Retinal pigment epithelial cell (primary cell): ENCODE measurements around the gene SPNS3.

Experiments used
- DNase-seq: peaks from one replicate; pipeline ENCODE4 v3.0.0-alpha.2; 2010; ENCODE audit warnings: low read depth
- H3K4me3 ChIP-seq: 2 replicates; pipeline ENCODE4 v1.5.1; 2011; ENCODE audit warnings: mild to moderate bottlenecking, low read length, control low read depth, moderate library complexity
- CTCF ChIP-seq: conservative IDR thresholded peaks from 2 replicates; pipeline ENCODE4 v1.5.1; 2011; ENCODE audit warnings: low read depth, low read length, control low read depth, inconsistent platforms

SPNS3 gene

DNA sequence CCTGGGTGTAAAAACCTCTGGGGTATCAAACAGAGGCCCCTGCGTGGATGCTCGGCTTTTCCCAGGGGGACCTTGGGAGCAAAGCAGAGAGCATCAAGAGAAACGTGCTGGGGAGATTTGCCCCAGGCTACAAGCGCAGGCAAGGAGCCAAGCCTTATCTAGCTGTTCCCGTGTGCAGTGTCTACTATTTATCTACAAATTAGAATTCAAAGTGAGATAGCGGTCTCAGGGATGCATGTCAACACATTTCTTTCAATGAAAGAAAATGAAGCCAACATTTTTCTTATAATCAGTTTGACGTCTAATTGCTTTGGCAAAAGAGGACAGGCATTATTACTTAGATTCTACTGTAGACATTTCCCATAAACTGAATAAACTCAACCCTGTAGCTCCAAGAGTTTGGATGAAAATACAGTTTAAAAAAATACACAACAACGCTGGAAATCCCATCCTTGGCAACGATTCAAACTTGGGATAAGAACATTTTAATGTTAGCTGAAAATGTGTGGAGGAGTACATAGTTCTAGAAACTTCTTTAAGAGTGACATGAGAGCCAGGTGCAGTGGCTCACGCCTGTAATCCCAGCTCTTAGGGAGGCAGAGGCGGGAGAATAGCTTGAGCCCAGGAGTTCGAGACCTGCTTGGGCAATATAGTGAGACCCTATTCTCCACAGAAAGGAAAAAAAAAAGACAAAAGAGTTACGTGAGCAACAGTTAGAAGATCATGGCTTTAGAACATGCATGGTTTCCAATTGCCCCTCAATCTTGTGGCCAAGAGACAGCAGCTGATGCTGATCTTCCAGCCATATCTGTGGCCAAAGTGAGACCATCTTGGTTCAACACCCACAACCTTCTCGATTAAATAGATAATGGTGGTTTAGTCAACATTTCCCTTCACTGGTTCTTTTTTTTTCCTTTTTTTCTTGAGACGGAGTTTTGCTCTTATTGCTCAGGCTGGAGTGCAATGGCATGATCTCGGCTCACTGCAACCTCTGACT lies 7.2 kb downstream of the SPNS3 start:
- no peak overlapping the region for H3K4me3 ChIP-seq
- no peak for TF ChIP-seq CTCF
- no peak for DNase-seq

GRCh38 chr17:4442582-4442981 lies 8.8 kb downstream of the SPNS3 start:
- no peak for DNase-seq
- H3K4me3 ChIP-seq, result no peak overlapping the region
- no peak for TF ChIP-seq CTCF

DNA sequence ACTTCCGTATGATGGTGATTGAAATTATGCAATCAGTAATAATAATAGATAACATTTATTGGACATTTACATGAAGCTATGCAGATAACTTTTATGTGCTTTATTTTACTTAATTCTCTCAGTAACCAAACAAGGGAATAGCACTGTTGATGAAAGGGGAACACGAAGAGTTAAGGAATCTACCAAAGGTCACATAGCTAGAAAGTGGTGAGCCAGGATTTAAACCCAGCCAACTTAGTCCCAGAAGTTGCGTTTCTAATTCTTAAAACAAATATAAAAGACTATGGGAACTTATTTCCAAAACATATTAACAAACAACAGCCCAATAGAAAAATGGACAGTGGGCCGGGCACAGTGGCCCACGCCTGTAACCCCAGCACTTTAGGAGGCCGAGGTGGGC lies 9.7 kb downstream of the SPNS3 start:
- no peak for TF ChIP-seq CTCF
- DNase-seq, result no peak

DNA sequence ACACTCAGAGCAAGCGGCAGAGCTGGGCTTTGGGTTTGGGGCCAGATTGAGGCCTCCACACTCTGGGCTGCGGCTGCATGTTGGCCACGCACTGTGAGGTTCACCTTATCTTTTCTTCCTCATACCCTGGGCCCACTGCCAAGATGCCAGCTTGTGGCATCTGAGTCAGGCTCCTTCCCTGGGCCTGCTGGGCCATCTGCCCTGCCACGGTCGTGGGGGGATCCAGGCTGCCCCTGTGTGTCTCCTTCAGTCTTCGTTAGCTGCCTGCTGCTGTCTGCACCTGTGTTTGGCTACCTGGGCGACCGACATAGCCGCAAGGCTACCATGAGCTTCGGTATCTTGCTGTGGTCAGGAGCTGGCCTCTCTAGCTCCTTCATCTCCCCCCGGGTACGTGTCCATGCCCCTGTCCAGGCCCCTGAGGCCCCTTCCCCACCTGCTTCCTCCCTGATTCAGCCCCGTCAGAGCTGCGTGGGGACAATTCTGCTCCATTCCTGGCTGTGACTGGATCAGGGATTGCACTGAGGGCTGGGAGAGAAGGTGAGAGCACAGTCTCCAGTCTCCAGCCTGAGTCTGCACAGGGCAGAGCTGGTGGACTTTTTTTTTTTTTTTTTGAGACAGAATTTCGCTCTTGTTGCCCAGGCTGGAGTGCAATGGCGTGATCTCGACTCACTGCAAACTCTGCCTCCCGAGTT lies 11.2 kb downstream of the SPNS3 start:
- DNase-seq, result no peak
- no peak for TF ChIP-seq CTCF
- no peak overlapping the region for H3K4me3 ChIP-seq

More for the DNA sequence above, 9.7 kb downstream of the SPNS3 start:
- no peak overlapping the region for H3K4me3 ChIP-seq

- no peak overlapping the region for H3K4me3 ChIP-seq
- TF ChIP-seq CTCF, result no peak
- no peak for DNase-seq
Measured at GRCh38 chr17:4445731-4446130, 12.0 kb downstream of the SPNS3 start.

DNA sequence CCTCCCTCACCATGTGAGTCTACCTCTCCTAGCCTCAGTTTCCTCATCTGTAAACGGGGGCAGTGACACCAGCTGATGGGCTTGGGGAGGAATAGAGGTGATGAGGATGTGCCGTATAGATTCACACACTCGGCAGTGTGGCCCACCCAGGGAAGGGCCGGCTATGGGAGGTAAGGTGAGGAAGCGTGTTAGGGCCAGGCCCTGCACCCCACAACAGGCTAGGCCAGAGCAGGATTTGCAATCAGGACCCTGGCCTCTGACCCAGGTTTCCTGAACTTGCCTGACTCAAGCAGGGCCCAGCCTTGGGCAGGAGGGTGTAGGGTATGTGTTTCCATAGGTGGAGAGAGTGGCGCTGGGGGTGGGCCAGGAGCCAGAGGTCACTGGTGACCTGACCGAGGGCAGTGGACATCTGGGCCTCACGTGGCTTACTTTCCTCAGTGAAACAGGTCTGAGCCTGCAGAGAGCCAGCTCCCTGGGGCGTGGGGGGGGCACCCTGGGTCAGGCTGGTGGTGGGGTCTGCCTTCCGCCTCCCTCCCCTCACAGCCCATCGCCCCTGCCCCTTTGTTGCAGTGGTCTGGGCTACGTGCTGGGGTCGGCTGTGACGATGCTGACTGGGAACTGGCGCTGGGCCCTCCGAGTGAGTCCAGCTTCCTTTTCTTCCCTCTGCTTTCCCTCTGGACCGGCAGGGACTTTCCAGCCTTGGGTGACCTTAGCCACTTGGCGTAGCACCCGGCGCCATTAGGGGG lies 12.8 kb downstream of the SPNS3 start:
- H3K4me3 ChIP-seq, result no peak overlapping the region
- no peak for TF ChIP-seq CTCF
- no peak for DNase-seq
